Activated CD8-positive, alpha-beta T cell treated with anti-CD3 and anti-CD28 coated beads, Interleukin-2, amount 10 ng/mL, durations not matched to agents 7 days and 5 days (primary cell): ENCODE data around the gene GNG14. TPM values are rescaled to one million over a fixed set of nuclear protein-coding genes. Genes with fewer than 3 reads are reported as not detected.
A peak's percentile ranks its signal among the peaks of the same experiment; 100 is the strongest.

ENCODE experiments used
- ATAC-seq: fragments of 150-1000 bp; cut with Tn5 transposase; one replicate; pipeline ENCODE4 v1.10.0; 2021; ENCODE audit warnings: moderate library complexity
- CTCF ChIA-PET: fragments of 350-600 bp; sonication (Branson Sonifier 250); formaldehyde crosslinking; loops from one replicate; lab custom pipeline; 2021; ENCODE audit warnings: antibody characterized with exemption; lab: Charles Lee
- POLR2A ChIA-PET: fragments of 350-600 bp; sonication (Branson Sonifier 250); formaldehyde crosslinking; loops from one replicate; lab custom pipeline; 2021; ENCODE audit warnings: antibody characterized with exemption; lab: Charles Lee
- DNase-seq: peaks from one replicate; pipeline ENCODE4 v3.0.0-alpha.2; 2020
- H3K27ac Mint-ChIP-seq: one replicate; pipeline ENCODE4 v1.8.0; 2021; ENCODE audit warnings: mild to moderate bottlenecking, mixed read lengths
- H3K27me3 Mint-ChIP-seq: one replicate; pipeline ENCODE4 v1.8.0; 2021; ENCODE audit warnings: low read depth, mixed read lengths
- H3K36me3 Mint-ChIP-seq: one replicate; pipeline ENCODE4 v1.8.0; 2021; ENCODE audit warnings: low read depth, mixed read lengths
- H3K4me1 Mint-ChIP-seq: one replicate; pipeline ENCODE4 v1.8.0; 2021; ENCODE audit warnings: low read depth, mixed read lengths
- H3K4me3 Mint-ChIP-seq: one replicate; pipeline ENCODE4 v1.8.0; 2021; ENCODE audit warnings: mild to moderate bottlenecking, mixed read lengths
- H3K9me3 Mint-ChIP-seq: one replicate; pipeline ENCODE4 v1.8.0; 2022; ENCODE audit warnings: mixed read lengths; ENCODE audit not compliant: insufficient read depth
- total RNA-seq, 2 experiments: library from RNA; stranded (reverse); gene quantifications; one replicate each; pipeline ENCODE4 v1.2.3, GENCODE V29; 2021

The GNG14 gene
- total RNA-seq, 2 experiments from 2014 or later: not detected

- Mint-ChIP-seq H3K27me3 (no peaks in the 10 kb centered on the region), H3K27ac (no peak overlapping the region), H3K9me3 (no peaks in the 10 kb centered on the region), H3K4me3 (no peak overlapping the region), H3K36me3 (peaks cover 51% of the 10 kb centered on the region), H3K4me1 (peaks cover 5% of the 10 kb centered on the region)
- POLR2A ChIA-PET: no interaction called here
- CTCF ChIA-PET: no interaction called here
- DNase-seq (no peak), ATAC-seq (no peak)
Measured at GRCh38 chr19:12652219-12652618, 35.6 kb upstream of the GNG14 start.

GRCh38 chr19:12655546-12655945 is 32.3 kb upstream of the GNG14 start:
- peaks cover 52% of the 10 kb centered on the region for H3K36me3 Mint-ChIP-seq
- no peaks in the 10 kb centered on the region for H3K27me3 Mint-ChIP-seq
- no peak overlapping the region for H3K27ac Mint-ChIP-seq
- DNase-seq: no peak
- no peak overlapping the region for H3K4me3 Mint-ChIP-seq
- ATAC-seq: no peak
- ChIA-PET POLR2A (no interaction called here), CTCF (no interaction called here)
- no peaks in the 10 kb centered on the region for H3K9me3 Mint-ChIP-seq
- no peaks in the 10 kb centered on the region for H3K4me1 Mint-ChIP-seq

DNA sequence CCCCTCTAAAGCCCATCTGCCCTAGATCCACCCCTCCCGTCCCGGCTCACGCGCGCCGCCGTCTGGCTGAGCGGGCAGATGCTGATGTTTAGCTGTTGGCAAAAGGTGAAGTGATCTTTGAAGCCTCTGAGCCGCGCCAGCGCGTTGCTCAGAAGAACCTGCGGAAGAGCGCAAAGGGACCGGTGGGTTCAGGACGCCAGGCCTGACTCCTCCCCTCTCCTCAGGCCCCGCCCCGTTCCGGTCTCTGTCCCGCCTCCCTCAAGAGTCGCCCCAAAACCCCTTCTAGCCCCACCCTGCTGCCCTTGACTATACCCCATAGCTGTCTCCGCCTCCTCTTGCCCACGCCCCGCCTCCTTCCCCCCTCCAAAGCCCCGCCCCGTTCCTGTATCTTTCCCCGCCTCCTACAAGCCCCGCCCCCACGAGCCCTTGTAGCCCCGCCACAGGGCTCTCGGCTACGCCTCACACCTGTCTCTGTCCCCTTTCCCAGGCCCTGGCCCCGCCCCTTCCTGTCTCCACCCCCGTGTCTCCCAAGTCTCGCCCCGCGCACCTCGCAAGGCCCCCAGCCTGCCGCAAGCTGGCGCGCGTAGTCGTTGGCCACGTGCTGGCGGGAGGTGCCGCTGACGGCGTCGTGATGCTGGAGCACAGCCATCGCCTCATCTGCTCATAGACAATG is 30.8 kb upstream of the GNG14 start:
- ATAC-seq (peak; percentile 35), DNase-seq (no peak)
- Mint-ChIP-seq H3K36me3 (peaks cover 50% of the 10 kb centered on the region), H3K27ac (no peak overlapping the region), H3K4me1 (no peaks in the 10 kb centered on the region), H3K9me3 (no peaks in the 10 kb centered on the region), H3K27me3 (no peaks in the 10 kb centered on the region), H3K4me3 (no peak overlapping the region)
- CTCF ChIA-PET: interaction anchor here (1.3 to 1.4 kb wide), 2 partner anchors 15 to 17 kb away, joined by 3 read pairs; no protein-coding TSS in a partner anchor
- POLR2A ChIA-PET: no interaction called here

GRCh38 chr19:12657966-12658365 is 29.8 kb upstream of the GNG14 start:
- H3K4me1 Mint-ChIP-seq: no peaks in the 10 kb centered on the region
- POLR2A ChIA-PET: no interaction called here
- CTCF ChIA-PET: interaction anchor here (1.3 kb wide), 1 partner anchor 18 kb away, joined by 3 read pairs; no protein-coding TSS in a partner anchor
- no peak overlapping the region for H3K27ac Mint-ChIP-seq
- DNase-seq: no peak
- H3K27me3 Mint-ChIP-seq: no peaks in the 10 kb centered on the region
- H3K4me3 Mint-ChIP-seq: no peak overlapping the region
- H3K9me3 Mint-ChIP-seq: no peaks in the 10 kb centered on the region
- ATAC-seq: no peak
- peaks cover 48% of the 10 kb centered on the region for H3K36me3 Mint-ChIP-seq

- DNase-seq (no peak), ATAC-seq (no peak)
- H3K4me1 Mint-ChIP-seq: peaks cover 22% of the 10 kb centered on the region
- H3K27ac Mint-ChIP-seq: no peak overlapping the region
- ChIA-PET POLR2A (no interaction called here), CTCF (interaction anchor here (0.6 kb wide), 1 partner anchor 1772 kb away, joined by 3 read pairs; no protein-coding TSS in a partner anchor)
- no peaks in the 10 kb centered on the region for H3K27me3 Mint-ChIP-seq
- no peak overlapping the region for H3K4me3 Mint-ChIP-seq
- H3K36me3 Mint-ChIP-seq: peaks cover 57% of the 10 kb centered on the region
- no peaks in the 10 kb centered on the region for H3K9me3 Mint-ChIP-seq
Measured at GRCh38 chr19:12660980-12661379, 26.8 kb upstream of the GNG14 start.

GRCh38 chr19:12664406-12665280 is 23.2 kb upstream of the GNG14 start:
- Mint-ChIP-seq H3K27ac (peak overlapping the region; percentile 78), H3K4me1 (peaks cover 40% of the 10 kb centered on the region), H3K27me3 (no peaks in the 10 kb centered on the region), H3K9me3 (no peaks in the 10 kb centered on the region), H3K4me3 (peak overlapping the region; percentile 86), H3K36me3 (peaks cover 46% of the 10 kb centered on the region)
- CTCF ChIA-PET: interaction anchor here (1.6 kb wide), 1 partner anchor 51 kb away, joined by 3 read pairs; no protein-coding TSS in a partner anchor
- no peak for ATAC-seq
- POLR2A ChIA-PET: no interaction called here
- no peak for DNase-seq

- peak overlapping the region; percentile 86 for H3K4me3 Mint-ChIP-seq
- H3K27me3 Mint-ChIP-seq: no peaks in the 10 kb centered on the region
- H3K4me1 Mint-ChIP-seq: peaks cover 43% of the 10 kb centered on the region
- H3K36me3 Mint-ChIP-seq: peaks cover 47% of the 10 kb centered on the region
- peak overlapping the region; percentile 78 for H3K27ac Mint-ChIP-seq
- ChIA-PET CTCF (interaction anchor here (1.5 to 2.2 kb wide), 3 partner anchors 26 to 101 kb away, joined by 3 to 10 read pairs (median 9); no protein-coding TSS in a partner anchor), POLR2A (no interaction called here)
- ATAC-seq (peak; percentile 27), DNase-seq (peak; percentile 82)
- no peaks in the 10 kb centered on the region for H3K9me3 Mint-ChIP-seq
Measured at GRCh38 chr19:12665281-12665573, 22.6 kb upstream of the GNG14 start.

- peak; percentile 9 for ATAC-seq
- H3K36me3 Mint-ChIP-seq: peaks cover 47% of the 10 kb centered on the region
- peak overlapping the region; percentile 78 for H3K27ac Mint-ChIP-seq
- peak; percentile 43 for DNase-seq
- ChIA-PET CTCF (interaction anchor here (0.6 to 2.2 kb wide), 5 partner anchors 22 to 102 kb away, joined by 3 to 10 read pairs (median 3); no protein-coding TSS in a partner anchor), POLR2A (interaction anchor here (0.6 to 1.0 kb wide), 4 partner anchors 26 to 272 kb away, joined by 3 read pairs; no protein-coding TSS in a partner anchor)
- no peaks in the 10 kb centered on the region for H3K27me3 Mint-ChIP-seq
- peak overlapping the region; percentile 86 for H3K4me3 Mint-ChIP-seq
- H3K4me1 Mint-ChIP-seq: peaks cover 49% of the 10 kb centered on the region
- no peaks in the 10 kb centered on the region for H3K9me3 Mint-ChIP-seq
Measured at GRCh38 chr19:12665671-12666264, 22.0 kb upstream of the GNG14 start.

- no peaks in the 10 kb centered on the region for H3K27me3 Mint-ChIP-seq
- POLR2A ChIA-PET: interaction anchor here (0.6 to 1.0 kb wide), 4 partner anchors 26 to 271 kb away, joined by 3 read pairs; no protein-coding TSS in a partner anchor
Measured at GRCh38 chr19:12666265-12667048, 21.3 kb upstream of the GNG14 start, which contains the start of the genes MAN2B1 and WDR83. Gene MAN2B1 (minus strand): TSS chr19:12666742. CDS start chr19:12666701, 41 bp downstream. Gene WDR83 (plus strand): TSS chr19:12666807. CDS start chr19:12669791, 2,984 bp downstream.

GRCh38 chr19:12667731-12668302 is 20.0 kb upstream of the GNG14 start:
- Mint-ChIP-seq H3K4me1 (peaks cover 54% of the 10 kb centered on the region), H3K27ac (peak overlapping the region; percentile 64), H3K4me3 (peak overlapping the region; percentile 86), H3K27me3 (no peaks in the 10 kb centered on the region), H3K36me3 (peaks cover 45% of the 10 kb centered on the region), H3K9me3 (no peaks in the 10 kb centered on the region)
- no peak for DNase-seq
- POLR2A ChIA-PET: interaction anchor here (0.6 kb wide), 1 partner anchor 67 kb away, joined by 3 read pairs; no protein-coding TSS in a partner anchor
- CTCF ChIA-PET: interaction anchor here (2.2 kb wide), 1 partner anchor 28 kb away, joined by 10 read pairs; no protein-coding TSS in a partner anchor
- no peak for ATAC-seq

More at GRCh38 chr19:12666265-12667048, 21.3 kb upstream of the GNG14 start, which contains the start of the genes MAN2B1 and WDR83:
- Mint-ChIP-seq H3K27ac (peak within 1 kb of the TSS; percentile 78), H3K4me1 (peaks cover 51% of the 10 kb centered on the region), H3K4me3 (peak within 1 kb of the TSS; percentile 86), H3K36me3 (peaks cover 40% of the 10 kb centered on the region), H3K9me3 (no peaks in the 10 kb centered on the region)
- ATAC-seq (peak; percentile 78), DNase-seq (peak; percentile 79)
- CTCF ChIA-PET: interaction anchor here (0.6 to 2.2 kb wide), 4 partner anchors 22 to 103 kb away, joined by 3 to 10 read pairs (median 6); no protein-coding TSS in a partner anchor
